Ascending aorta (tissue), 2 donors: Measurements from ENCODE around the gene STAG1. TPM values are rescaled to one million over a fixed set of nuclear protein-coding genes. Genes with fewer than 3 reads are reported as not detected.
"Not testable (repeated sequence)": the region's sequence is repeated elsewhere in the genome, so short reads cannot be mapped to it uniquely, and the experiment has no call there.

ENCODE experiments used
- DNase-seq, 2 donors: peaks; one replicate each; pipeline ENCODE4 v3.0.0-alpha.2; 2019; ENCODE audit warnings: low spot score in 2 of 2
- H3K27ac ChIP-seq, 2 donors: fragments of 200-600 bp; sonication (generic); one replicate each; pipeline ENCODE4 v1.5.1; 2016 to 2017; ENCODE audit warnings: mild to moderate bottlenecking in 1 of 2
- H3K27me3 ChIP-seq: fragments of 200-600 bp; sonication (generic); one replicate; pipeline ENCODE4 v1.5.1; 2017
- H3K36me3 ChIP-seq, 2 donors: fragments of 200-600 bp; sonication (generic); one replicate each; pipeline ENCODE4 v1.5.1; 2016
- H3K4me1 ChIP-seq, 2 donors: fragments of 200-600 bp; sonication (generic); one replicate each; pipeline ENCODE4 v1.5.1; 2016 to 2017; ENCODE audit warnings: mild to moderate bottlenecking in 1 of 2
- H3K4me3 ChIP-seq, 2 donors: fragments of 200-600 bp; sonication (generic); one replicate each; pipeline ENCODE4 v1.5.1; 2016 to 2017; ENCODE audit warnings: mild to moderate bottlenecking in 1 of 2
- H3K9me3 ChIP-seq, 2 donors: fragments of 200-600 bp; sonication (generic); one replicate each; pipeline ENCODE4 v1.5.1; 2016
- intact Hi-C: fragments of 100-400 bp; cut with DNase I; formaldehyde crosslinking; loops from one replicate; pipeline ENCODE4 v1.15.1; 2023
- total RNA-seq: library from RNA; depleted of rRNA; stranded (reverse); fragments of >200 nt; gene quantifications from one replicate; pipeline ENCODE4 v1.1.0, GENCODE V29; 2016
- TF ChIP-seq, protein P1 (sequence below), 3 experiments: fragments of 200-600 bp in 2 of 3; fragments of 450-650 bp in 1 of 3; sonication (generic) in 2 of 3; IDR thresholded peaks; one replicate each; pipeline ENCODE4 v1.5.1; 2016 to 2019; ENCODE audit warnings: antibody characterized with exemption in 3 of 3, mild to moderate bottlenecking in 1 of 3, moderate library complexity in 1 of 3

The STAG1 gene
- total RNA-seq, 1 donor from 2014 or later, result 27.2 TPM

DNA sequence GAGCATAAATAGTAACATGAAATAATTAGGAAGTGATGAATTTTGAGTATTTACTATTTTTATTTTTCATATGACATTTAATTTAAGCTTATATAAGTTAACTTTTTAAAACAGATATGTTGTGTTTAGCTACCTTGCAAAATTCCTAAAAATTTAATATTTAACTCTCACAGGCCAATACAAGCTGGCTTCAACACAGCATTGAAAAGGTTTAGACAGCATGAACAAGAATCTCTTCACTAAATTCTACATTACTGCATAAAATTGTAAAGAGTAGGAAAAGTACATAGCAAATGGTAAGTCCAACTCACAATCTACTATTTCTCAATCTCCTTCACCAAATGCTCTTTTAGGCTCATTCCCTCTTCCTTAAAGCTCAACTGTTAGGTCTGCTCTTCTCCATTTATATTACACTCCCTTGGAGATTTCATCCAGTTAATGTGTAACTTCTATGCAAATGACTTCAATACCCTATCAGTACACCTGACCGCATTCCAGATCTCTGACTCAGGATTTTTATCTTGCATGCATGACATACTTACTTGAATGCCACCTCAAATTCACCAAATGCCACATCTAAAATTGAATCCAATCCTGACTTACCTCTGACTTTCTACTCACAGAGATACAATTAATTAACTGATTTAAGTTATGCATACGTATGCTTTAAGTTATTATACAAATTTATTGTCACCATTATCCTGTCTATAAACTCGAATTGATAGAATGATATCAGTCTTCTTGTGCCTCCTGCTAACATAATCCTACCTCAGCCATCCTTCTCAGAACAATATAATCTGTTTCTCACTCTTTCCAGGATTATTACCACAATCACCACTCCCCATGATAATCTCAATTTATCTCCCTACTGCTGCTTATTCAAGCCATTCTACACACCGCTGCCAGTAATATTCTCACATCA is 127.0 kb downstream of the STAG1 start:
- Histone ChIP-seq H3K36me3 (no peaks in the 10 kb centered on the region), H3K27me3 (no peaks in the 10 kb centered on the region), H3K4me3 (no peak overlapping the region), H3K27ac (no peak overlapping the region), H3K9me3 (no peaks in the 10 kb centered on the region), H3K4me1 (no peaks in the 10 kb centered on the region)
- intact Hi-C loops, result no loop called here
- TF ChIP-seq, protein P1, sequence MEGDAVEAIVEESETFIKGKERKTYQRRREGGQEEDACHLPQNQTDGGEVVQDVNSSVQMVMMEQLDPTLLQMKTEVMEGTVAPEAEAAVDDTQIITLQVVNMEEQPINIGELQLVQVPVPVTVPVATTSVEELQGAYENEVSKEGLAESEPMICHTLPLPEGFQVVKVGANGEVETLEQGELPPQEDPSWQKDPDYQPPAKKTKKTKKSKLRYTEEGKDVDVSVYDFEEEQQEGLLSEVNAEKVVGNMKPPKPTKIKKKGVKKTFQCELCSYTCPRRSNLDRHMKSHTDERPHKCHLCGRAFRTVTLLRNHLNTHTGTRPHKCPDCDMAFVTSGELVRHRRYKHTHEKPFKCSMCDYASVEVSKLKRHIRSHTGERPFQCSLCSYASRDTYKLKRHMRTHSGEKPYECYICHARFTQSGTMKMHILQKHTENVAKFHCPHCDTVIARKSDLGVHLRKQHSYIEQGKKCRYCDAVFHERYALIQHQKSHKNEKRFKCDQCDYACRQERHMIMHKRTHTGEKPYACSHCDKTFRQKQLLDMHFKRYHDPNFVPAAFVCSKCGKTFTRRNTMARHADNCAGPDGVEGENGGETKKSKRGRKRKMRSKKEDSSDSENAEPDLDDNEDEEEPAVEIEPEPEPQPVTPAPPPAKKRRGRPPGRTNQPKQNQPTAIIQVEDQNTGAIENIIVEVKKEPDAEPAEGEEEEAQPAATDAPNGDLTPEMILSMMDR (IDR thresholded peaks at IDR 0.05), result no peak
- no peak for DNase-seq

DNA sequence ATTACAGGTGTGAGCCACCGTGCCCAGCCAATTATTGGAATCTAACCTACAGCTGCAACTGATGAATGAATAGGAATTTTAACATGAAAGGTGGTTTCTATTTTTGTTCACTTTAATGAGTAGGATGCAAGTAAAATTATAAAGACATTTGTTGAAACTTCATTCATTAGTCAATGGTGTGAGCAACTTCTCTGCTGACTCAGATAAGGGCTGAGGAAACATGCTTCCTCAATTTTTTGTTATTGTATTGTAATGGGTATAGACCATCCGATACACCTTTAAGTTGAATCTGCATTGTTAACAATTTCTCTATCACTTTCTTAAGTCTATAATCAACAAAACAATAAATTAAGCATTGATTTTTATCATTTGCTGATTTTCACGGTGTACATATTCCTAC is 127.8 kb downstream of the STAG1 start:
- no peak overlapping the region for H3K27ac ChIP-seq
- H3K4me3 ChIP-seq, result no peak overlapping the region
- H3K9me3 ChIP-seq, result no peaks in the 10 kb centered on the region
- no peaks in the 10 kb centered on the region for H3K27me3 ChIP-seq
- intact Hi-C loops, result no loop called here
- H3K36me3 ChIP-seq, result peaks cover 0 to 5% of the 10 kb centered on the region in 2 donors
- no peak for DNase-seq
- TF ChIP-seq, protein P1 (IDR thresholded peaks at IDR 0.05), result no peak
- no peaks in the 10 kb centered on the region for H3K4me1 ChIP-seq

DNA sequence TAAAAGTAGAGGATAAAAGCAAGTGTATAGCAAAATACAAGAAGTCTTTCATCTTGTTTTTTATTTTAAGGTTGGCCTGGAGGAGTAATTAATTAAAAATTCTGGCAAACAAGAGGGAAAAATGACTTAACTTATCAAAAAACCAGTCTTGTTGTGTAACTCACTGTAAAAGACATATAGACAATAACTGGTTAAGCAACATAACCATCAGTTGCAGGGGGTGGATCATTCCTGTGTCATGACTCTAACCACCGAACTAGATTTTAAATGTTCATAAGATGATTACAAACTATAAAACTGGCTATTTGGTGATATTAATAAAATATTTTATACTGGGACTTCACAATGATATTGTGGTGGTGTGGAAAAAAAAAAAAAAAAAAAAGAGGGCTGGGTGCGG is 130.6 kb downstream of the STAG1 start:
- no peak for DNase-seq
- H3K27me3 ChIP-seq, result no peaks in the 10 kb centered on the region
- H3K36me3 ChIP-seq, result peaks cover 0 to 13% of the 10 kb centered on the region in 2 donors
- no peaks in the 10 kb centered on the region for H3K9me3 ChIP-seq
- intact Hi-C loops, result no loop called here
- H3K4me1 ChIP-seq, result no peaks in the 10 kb centered on the region
- H3K4me3 ChIP-seq, result no peak overlapping the region
- H3K27ac ChIP-seq, result no peak overlapping the region
- TF ChIP-seq, protein P1 (IDR thresholded peaks at IDR 0.05), result no peak

DNA sequence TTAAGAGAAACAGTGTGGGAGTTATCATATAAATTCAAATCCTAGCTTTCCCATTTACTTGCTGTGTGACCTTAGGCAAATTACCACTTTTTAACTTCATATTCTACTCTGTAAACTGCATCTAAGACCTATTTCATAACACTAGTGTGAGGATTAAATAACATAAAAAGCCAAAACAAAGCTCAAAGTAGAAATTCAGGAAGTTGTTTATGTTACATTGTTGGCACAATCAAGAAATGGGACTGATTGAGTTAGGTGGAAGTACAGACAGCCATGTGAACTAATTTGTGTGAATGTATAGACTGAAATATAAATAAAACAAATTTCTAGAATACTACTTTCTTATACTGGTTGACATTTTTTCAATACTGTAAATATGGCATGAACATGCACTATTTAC is 131.7 kb downstream of the STAG1 start:
- Histone ChIP-seq H3K4me3 (no peak overlapping the region), H3K4me1 (peaks cover 0 to 4% of the 10 kb centered on the region in 2 donors), H3K9me3 (no peaks in the 10 kb centered on the region), H3K36me3 (peaks cover 0 to 13% of the 10 kb centered on the region in 2 donors), H3K27ac (no peak overlapping the region), H3K27me3 (no peaks in the 10 kb centered on the region)
- TF ChIP-seq, protein P1 (IDR thresholded peaks at IDR 0.05), result no peak
- intact Hi-C loops, result no loop called here
- DNase-seq, result no peak

DNA sequence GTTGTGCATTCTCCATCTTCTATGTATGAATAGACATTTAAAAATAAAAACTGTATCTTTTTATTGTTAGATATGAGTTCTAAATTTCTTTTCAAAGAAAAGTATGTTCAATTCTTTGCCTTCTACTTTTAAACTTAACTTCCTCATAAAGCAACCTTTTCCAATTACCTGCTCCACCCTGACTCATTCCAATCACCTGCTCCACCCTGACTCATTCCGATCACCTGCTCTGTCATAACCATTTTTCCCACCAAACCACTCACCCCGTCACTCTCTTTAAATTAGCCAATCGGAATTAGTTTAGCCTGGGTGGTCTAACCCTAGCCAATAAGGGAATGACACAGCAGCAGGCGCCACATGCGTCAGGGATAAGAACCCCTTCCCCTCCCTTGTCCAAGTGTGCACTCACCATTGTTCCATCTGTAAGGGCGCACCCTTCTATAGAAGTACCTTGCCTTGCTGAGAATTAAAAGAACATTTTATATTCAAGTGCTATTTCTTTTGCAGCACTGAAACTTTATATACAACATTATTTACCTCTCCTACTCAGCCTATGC is 134.1 kb downstream of the STAG1 start:
- intact Hi-C loops, DNase-seq, H3K4me1 ChIP-seq: not testable (repeated sequence)

DNA sequence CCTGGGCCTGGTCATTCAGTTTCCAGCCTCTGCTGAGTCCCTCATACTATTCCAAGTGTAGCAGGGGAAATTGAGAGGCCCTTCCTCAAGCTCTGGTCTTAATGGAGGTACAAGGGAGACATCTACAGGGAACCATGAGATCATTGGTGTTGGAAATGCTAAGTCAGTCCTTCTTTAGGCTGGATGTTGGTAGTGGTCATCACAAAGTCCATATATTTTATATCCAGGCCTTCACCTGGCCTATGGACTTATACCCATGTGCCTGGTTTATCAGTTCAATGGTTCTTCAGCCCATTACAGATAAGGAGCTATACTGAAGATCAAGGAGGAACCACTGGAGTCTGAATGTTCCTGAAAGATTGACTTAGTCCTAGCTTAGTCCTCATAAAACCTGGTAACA is 135.0 kb downstream of the STAG1 start:
- Histone ChIP-seq H3K9me3 (no peaks in the 10 kb centered on the region), H3K4me3 (no peak overlapping the region), H3K36me3 (peaks cover 0 to 13% of the 10 kb centered on the region in 2 donors), H3K27me3 (no peaks in the 10 kb centered on the region), H3K4me1 (peaks cover 0 to 4% of the 10 kb centered on the region in 2 donors), H3K27ac (no peak overlapping the region)
- no peak for DNase-seq
- intact Hi-C loops, result no loop called here
- TF ChIP-seq, protein P1 (IDR thresholded peaks at IDR 0.05), result no peak

More for the DNA sequence above, 134.1 kb downstream of the STAG1 start:
- H3K36me3 ChIP-seq, result peaks cover 0 to 13% of the 10 kb centered on the region in 2 donors
- not testable (repeated sequence) for H3K9me3 ChIP-seq, H3K4me3 ChIP-seq, H3K27ac ChIP-seq, H3K27me3 ChIP-seq
